Lower lobe of right lung (tissue), 2 donors: ENCODE data around the gene ALKBH4. TPM values are rescaled to one million over a fixed set of nuclear protein-coding genes. Genes with fewer than 3 reads are reported as not detected.

Source experiments
- ATAC-seq, 2 donors: fragments of 200-7000 bp; cut with Tn5 transposase; one replicate each; pipeline ENCODE4 v1.9.1; 2020 to 2022; ENCODE audit warnings: mild to moderate bottlenecking in 2 of 2, moderate library complexity in 2 of 2
- DNase-seq: peaks from one replicate; pipeline ENCODE4 v3.0.0-alpha.2; 2020
- H3K27ac ChIP-seq: fragments of 200-600 bp; one replicate; pipeline ENCODE4 v1.8.0; 2022
- H3K27me3 ChIP-seq: fragments of 200-600 bp; one replicate; pipeline ENCODE4 v1.8.0; 2022; ENCODE audit warnings: low read depth
- H3K36me3 ChIP-seq: fragments of 200-600 bp; one replicate; pipeline ENCODE4 v1.8.0; 2022; ENCODE audit warnings: mild to moderate bottlenecking
- H3K4me1 ChIP-seq: fragments of 200-600 bp; one replicate; pipeline ENCODE4 v1.8.0; 2022
- H3K4me3 ChIP-seq: fragments of 200-600 bp; one replicate; pipeline ENCODE4 v1.8.0; 2022; ENCODE audit warnings: mild to moderate bottlenecking
- H3K9me3 ChIP-seq: fragments of 200-600 bp; one replicate; pipeline ENCODE4 v1.8.0; 2022
- intact Hi-C: fragments of 100-400 bp; cut with DNase I; formaldehyde crosslinking; loops from one replicate; pipeline ENCODE4 v1.11.0; 2022
- total RNA-seq: library from RNA; stranded (reverse); fragmentation: NEBNext Ultra II Directional; extraction: Animal tissue kit (Norgen Biotek cat#: 25700); gene quantifications from one replicate; pipeline ENCODE4 v1.2.1, GENCODE V29; 2021
- TF ChIP-seq, protein P1 (sequence below): fragments of 200-600 bp; IDR thresholded peaks from one replicate; pipeline ENCODE4 v1.8.0; 2022; ENCODE audit warnings: antibody characterized with exemption, mild to moderate bottlenecking
- donor health status: DM: no; HTN: yes; CAD: no; lungs with severe emphysema.

The ALKBH4 gene
- total RNA-seq, 1 donor from 2014 or later, result 10.6 TPM

DNA sequence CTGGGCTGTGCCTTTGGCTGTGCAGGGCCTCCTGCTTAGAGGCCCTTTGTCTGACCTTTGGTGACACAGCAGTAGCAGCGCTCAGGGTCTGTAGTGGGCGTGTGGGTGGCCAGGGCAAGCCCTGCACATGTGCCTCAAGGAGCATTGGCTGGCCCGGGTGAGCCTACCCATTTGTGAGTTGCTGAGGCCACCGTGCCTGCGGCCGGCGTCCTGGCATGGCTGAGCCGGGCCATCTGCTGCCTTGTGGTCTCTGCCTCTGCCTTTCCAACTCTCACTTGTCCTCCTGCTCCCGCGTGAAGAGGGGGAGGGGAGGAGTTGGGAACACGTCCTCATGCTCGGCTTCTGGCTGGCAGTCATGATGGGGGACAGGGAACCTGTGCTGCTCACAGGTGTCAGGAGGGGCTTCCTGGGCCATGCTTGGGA lies 40.5 kb downstream of the ALKBH4 start:
- TF ChIP-seq, protein P1, sequence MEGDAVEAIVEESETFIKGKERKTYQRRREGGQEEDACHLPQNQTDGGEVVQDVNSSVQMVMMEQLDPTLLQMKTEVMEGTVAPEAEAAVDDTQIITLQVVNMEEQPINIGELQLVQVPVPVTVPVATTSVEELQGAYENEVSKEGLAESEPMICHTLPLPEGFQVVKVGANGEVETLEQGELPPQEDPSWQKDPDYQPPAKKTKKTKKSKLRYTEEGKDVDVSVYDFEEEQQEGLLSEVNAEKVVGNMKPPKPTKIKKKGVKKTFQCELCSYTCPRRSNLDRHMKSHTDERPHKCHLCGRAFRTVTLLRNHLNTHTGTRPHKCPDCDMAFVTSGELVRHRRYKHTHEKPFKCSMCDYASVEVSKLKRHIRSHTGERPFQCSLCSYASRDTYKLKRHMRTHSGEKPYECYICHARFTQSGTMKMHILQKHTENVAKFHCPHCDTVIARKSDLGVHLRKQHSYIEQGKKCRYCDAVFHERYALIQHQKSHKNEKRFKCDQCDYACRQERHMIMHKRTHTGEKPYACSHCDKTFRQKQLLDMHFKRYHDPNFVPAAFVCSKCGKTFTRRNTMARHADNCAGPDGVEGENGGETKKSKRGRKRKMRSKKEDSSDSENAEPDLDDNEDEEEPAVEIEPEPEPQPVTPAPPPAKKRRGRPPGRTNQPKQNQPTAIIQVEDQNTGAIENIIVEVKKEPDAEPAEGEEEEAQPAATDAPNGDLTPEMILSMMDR, result no peak
- H3K9me3 ChIP-seq, result no peaks in the 10 kb centered on the region
- peaks cover 15% of the 10 kb centered on the region for H3K4me1 ChIP-seq
- intact Hi-C loops, result no loop called here
- no peak overlapping the region for H3K4me3 ChIP-seq
- DNase-seq, result no peak
- H3K36me3 ChIP-seq, result peaks cover 56% of the 10 kb centered on the region
- H3K27me3 ChIP-seq, result no peaks in the 10 kb centered on the region
- ATAC-seq, result no peak
- peak overlapping the region; percentile 1 for H3K27ac ChIP-seq

DNA sequence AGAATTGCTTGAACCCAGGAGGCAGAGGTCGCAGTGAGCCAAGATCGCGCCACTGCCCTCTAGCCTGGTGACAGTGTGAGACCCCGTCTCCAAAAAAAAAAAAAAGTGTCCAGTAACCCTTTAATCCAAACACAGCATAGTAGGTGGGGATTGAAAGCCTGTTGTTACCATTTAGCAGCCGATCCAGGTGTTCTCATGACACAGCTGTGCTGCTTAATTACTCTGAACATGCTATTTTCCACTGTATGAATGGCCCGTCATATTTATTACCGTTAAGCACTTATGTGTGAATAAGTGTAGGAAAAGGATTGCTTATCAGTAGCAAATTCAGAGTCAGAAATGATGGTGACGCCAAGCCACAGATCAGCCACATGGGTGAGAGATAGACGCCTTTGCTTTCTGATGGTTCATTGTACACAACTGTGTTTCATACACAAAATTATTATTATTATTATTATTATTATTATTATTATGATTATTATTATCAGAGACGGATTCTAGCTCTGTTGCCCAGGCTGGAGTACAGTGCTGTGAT lies 42.9 kb downstream of the ALKBH4 start:
- DNase-seq (no peak), ATAC-seq (no peak)
- H3K27ac ChIP-seq, result no peak overlapping the region
- TF ChIP-seq, protein P1, result no peak
- H3K27me3 ChIP-seq, result no peaks in the 10 kb centered on the region
- peaks cover 76% of the 10 kb centered on the region for H3K36me3 ChIP-seq
- no peaks in the 10 kb centered on the region for H3K9me3 ChIP-seq
- H3K4me3 ChIP-seq, result no peak overlapping the region
- intact Hi-C loops, result no loop called here
- H3K4me1 ChIP-seq, result peaks cover 8% of the 10 kb centered on the region

DNA sequence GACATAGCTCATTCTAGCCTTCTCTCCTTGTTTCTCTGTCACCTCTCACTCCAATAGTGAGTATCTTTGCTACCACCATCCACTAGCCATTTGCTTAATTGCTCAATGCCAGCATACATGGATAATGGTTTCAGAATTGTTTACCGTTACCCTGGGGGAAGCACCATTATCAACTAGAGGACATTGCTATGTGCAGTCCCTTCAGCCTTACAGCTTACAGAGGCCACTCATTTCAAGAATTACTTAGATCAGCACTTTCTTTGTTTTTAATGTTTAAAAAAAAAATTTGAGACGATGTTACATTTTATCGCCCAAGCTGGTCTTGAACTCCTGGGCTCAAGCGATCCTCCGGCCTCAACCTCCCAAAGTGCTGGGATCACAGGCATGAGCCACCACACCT lies 46.1 kb downstream of the ALKBH4 start:
- H3K27ac ChIP-seq, result no peak overlapping the region
- ATAC-seq (no peak), DNase-seq (no peak)
- TF ChIP-seq, protein P1, result no peak
- H3K27me3 ChIP-seq, result no peaks in the 10 kb centered on the region
- no peaks in the 10 kb centered on the region for H3K9me3 ChIP-seq
- H3K4me3 ChIP-seq, result no peak overlapping the region
- H3K4me1 ChIP-seq, result peaks cover 7% of the 10 kb centered on the region
- intact Hi-C loops, result no loop called here
- H3K36me3 ChIP-seq, result peaks cover 87% of the 10 kb centered on the region

DNA sequence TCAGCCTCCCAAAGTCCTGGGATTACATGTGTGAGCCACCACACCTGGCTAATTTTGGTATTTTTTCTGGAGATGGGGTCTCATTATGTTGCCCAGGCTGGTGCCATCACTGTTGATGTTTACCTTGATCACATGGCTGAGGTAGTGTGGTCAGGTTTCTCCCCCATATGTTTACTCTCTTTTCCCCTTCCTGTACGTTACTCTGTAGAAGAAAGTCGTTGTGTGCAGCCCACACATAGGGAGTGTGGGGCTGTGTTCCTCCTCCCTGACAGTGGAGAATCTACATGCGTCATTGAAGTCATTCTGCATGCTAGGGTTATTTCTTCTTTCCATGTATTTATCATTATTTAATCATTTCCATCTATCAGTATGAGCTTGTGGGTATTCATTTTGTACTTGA lies 47.6 kb downstream of the ALKBH4 start:
- Histone ChIP-seq H3K4me3 (no peak overlapping the region), H3K36me3 (peaks cover 92% of the 10 kb centered on the region), H3K4me1 (peaks cover 7% of the 10 kb centered on the region), H3K27me3 (no peaks in the 10 kb centered on the region), H3K9me3 (no peaks in the 10 kb centered on the region), H3K27ac (no peak overlapping the region)
- DNase-seq (no peak), ATAC-seq (peak in 1 of 2 donors; percentile 15)
- TF ChIP-seq, protein P1, result no peak
- intact Hi-C loops, result no loop called here

DNA sequence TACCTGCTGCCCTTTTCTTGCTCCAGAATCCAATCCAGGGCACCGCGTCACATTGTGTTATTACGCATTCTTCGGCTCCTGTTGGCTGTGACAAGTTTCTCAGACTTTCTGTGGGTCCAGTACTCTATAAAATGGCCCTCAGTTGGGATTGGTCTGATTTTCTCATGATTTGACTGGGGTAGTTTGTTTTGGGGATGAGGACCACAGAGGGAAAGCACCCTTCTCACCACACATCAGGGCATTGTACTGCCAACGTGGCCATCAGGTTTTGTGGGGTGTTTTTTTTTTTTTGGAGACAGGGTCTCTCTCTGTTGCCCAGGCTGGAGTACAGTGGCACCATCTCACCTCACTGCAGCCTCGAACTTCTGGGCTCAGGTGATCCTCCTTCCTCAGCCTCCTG lies 48.3 kb downstream of the ALKBH4 start:
- peak overlapping the region; percentile 72 for H3K27ac ChIP-seq
- no peaks in the 10 kb centered on the region for H3K27me3 ChIP-seq
- peaks cover 7% of the 10 kb centered on the region for H3K4me1 ChIP-seq
- H3K4me3 ChIP-seq, result no peak overlapping the region
- ATAC-seq, result no peak
- TF ChIP-seq, protein P1, result no peak
- no peaks in the 10 kb centered on the region for H3K9me3 ChIP-seq
- intact Hi-C loops, result no loop called here
- DNase-seq, result no peak
- peaks cover 92% of the 10 kb centered on the region for H3K36me3 ChIP-seq
